ENCODE measurements around the gene SOX9.

Gene SOX9

GRCh38 chr17:72120642-72121163, at the start of gene SOX9:
Gene SOX9, plus strand, starts transcription at chr17:72121020. Its CDS starts 372 bp downstream, at chr17:72121392.
- DNase-seq (ENCODE audit: low read depth in 2 of 2) = peak; percentile 84 to 85

DNA sequence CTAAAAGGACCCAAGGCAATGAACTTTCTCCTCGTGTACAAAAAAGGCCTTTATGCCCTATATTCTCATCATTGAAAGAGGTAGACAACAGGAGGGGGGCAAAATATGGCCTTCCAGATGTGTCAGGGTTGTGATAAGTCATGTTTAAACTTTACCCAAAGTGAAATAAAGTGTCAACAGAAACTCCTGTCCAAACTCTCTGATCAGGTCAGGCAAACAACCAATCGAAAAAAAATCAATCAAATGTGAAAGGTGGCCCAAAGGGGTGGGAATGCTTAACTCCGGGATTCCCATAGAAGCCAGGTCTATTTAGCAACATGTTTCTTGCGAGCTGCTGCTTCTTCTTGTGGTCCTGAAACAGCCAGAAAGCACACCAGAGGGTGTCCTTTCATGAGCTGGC, 49.5 kb upstream of the SOX9 start:
- no peak for DNase-seq (ENCODE audit: low read depth in 2 of 2)

GRCh38 chr17:72075995-72076677, 44.7 kb upstream of the SOX9 start:
- DNase-seq (ENCODE audit: low read depth in 2 of 2) = no peak

DNA sequence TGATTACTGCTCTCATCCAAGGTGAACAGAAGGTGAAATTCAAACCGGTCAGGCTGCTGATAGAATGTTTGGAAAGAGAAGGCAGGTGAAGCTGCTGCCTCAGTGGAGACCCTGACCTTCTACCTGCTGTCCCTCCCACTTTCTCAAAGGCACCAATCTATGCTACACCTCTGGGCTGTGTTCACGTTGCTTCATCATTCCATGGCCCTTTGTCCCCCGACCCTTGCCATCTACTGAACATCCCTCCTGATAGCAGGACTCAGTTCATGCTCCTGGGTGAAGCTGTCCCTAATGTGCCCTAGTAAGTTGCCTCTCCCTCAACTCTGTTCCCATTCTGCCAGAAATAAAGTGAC, 44.2 kb upstream of the SOX9 start:
- no peak for DNase-seq (ENCODE audit: low read depth in 2 of 2)

- no peak for DNase-seq (ENCODE audit: low read depth in 2 of 2)
Measured at GRCh38 chr17:72077326-72077960, 43.4 kb upstream of the SOX9 start.

DNA sequence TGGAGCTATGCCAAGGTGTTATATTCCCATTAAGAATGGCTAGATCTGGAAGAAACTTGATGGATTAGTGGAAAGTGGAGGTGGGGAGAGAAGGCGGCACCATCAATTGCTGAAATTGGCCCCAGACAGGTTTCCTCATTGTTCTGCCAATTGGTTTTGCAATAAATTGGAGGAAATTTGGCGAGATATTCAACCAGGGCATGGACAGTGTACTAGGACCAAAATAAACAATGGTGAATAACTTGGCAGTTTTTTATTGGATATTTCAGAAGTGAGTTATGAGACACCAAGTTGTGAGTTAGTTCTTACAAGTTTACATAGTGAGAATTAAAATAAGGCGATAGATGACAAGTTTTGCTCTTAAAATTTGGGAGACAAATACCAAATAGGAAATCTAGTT, 41.1 kb upstream of the SOX9 start:
- DNase-seq (ENCODE audit: low read depth in 2 of 2) = no peak

GRCh38 chr17:72087876-72088275, 32.9 kb upstream of the SOX9 start:
- no peak for DNase-seq (ENCODE audit: low read depth in 2 of 2)

DNA sequence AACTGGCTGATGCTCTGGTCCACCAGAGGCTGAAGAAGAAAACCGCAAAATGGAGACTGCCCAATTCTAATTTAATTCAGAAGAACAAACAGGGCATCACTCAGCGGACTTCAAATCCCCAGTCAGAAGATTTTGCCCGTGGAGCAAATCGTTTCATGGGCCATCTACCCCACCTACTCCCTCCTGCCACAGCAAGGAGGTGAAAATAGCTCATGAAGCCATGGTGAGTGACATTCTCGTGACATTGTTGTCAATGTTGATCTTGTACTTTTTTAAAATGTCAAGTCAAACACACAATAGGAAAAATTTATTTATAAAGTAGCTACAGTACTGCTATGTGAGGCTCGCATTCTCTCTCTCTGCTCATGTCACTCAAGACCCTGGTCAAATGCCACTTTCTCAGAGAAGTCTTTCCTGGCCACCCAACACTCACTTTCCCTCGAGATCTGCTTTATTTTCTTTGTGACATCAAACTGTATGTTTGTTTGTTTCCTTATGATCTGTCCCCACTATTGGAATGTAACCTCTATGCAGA, 31.3 kb upstream of the SOX9 start:
- DNase-seq (ENCODE audit: low read depth in 2 of 2) = no peak

- no peak for DNase-seq (ENCODE audit: low read depth in 2 of 2)
Measured at GRCh38 chr17:72090108-72090507, 30.7 kb upstream of the SOX9 start.

GRCh38 chr17:72092710-72093322, 28.0 kb upstream of the SOX9 start:
- DNase-seq (ENCODE audit: low read depth in 2 of 2) = no peak

DNA sequence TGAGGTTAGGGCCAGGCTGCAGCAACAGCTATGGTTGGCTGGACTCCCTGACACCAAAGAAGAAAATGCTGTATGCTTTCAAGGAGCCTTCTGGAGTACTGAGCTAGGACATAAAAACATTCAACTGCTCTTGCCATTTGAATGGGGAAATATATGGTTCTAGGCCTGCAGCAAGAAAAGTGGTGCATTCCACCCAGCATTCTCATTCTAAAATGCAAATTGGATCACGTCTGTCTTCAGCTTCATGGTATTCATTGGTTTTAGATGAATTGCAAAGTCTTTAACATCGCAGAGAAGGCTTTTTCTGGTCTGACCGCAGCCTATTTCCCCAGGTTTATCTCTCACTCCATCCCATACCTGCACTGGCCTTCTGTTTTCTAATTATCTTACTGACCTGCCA, 27.1 kb upstream of the SOX9 start:
- DNase-seq (ENCODE audit: low read depth in 2 of 2) = no peak

GRCh38 chr17:72095316-72095715, 25.5 kb upstream of the SOX9 start:
- no peak for DNase-seq (ENCODE audit: low read depth in 2 of 2)

DNA sequence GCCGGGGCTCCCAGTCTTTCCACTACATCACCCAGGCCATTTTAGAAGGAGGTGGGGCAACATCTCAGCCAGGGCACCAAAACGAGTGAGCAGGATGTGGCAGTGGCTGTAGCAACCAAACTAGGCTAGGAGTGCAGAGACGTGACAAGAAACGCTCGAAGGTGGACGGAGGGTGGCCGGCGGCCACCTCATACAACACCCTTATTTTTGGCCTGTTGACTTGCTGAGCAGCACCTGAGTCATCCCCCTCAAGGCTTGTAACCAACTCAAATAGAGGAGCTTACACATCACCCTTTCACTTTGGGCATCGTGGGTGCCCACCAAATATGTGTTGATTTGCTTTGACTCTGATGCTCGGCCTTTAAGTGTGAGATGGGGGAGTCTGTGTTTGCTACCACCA, 23.7 kb upstream of the SOX9 start:
- DNase-seq (ENCODE audit: low read depth in 2 of 2) = no peak

- DNase-seq (ENCODE audit: low read depth in 2 of 2) = no peak
Measured at GRCh38 chr17:72099919-72100318, 20.9 kb upstream of the SOX9 start.

DNA sequence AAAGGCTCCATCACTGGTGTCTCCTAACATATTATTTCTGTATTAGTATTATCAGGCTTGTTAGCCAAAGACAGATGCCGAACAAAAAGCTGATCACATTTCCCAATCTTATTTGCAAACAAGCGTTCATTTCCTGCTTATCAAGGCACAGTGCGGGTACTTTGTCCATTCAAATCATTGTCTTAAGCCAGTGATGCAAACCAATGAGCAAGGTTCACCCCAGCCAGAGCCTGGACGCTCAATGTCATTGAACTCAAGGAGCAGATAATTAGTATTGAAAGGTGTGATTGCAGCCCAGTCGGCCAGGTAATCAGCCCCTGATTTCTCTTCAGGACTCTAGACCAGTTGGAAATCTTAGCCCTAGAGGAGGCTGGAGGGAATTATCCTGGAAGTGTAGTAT, 20.4 kb upstream of the SOX9 start:
- DNase-seq (ENCODE audit: low read depth in 2 of 2) = no peak

- DNase-seq (ENCODE audit: low read depth in 2 of 2) = no peak
Measured at GRCh38 chr17:72101526-72101925, 19.3 kb upstream of the SOX9 start.

- DNase-seq (ENCODE audit: low read depth in 2 of 2) = no peak
Measured at GRCh38 chr17:72102366-72102765, 18.5 kb upstream of the SOX9 start.

- DNase-seq (ENCODE audit: low read depth in 2 of 2) = no peak
Measured at GRCh38 chr17:72104164-72104862, 16.5 kb upstream of the SOX9 start.

- DNase-seq (ENCODE audit: low read depth in 2 of 2) = no peak
Measured at GRCh38 chr17:72104863-72105234, 16.0 kb upstream of the SOX9 start.

- DNase-seq (ENCODE audit: low read depth in 2 of 2) = no peak
Measured at GRCh38 chr17:72107100-72107499, 13.7 kb upstream of the SOX9 start.

- no peak for DNase-seq (ENCODE audit: low read depth in 2 of 2)
Measured at GRCh38 chr17:72110231-72110941, 10.4 kb upstream of the SOX9 start.

DNA sequence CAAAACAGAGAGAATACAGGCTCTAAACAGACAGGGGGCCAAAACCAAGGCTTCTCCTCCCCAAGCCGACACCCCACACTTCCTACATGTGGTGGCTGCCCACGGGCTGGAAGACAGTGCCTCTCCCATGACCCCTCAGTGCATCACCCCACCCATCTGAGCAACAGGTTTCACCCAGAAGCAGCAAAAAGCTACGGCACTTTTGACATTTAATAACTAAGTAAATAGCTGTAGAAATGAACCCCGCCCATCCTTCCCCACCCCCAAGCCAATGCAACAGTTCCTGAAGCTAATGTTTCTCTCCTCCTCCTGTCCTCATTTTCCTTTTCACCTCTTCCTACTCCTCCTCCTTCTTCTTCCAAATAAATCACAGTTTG, 9.9 kb upstream of the SOX9 start:
- no peak for DNase-seq (ENCODE audit: low read depth in 2 of 2)
